Daoy (cell line): Measurements from ENCODE around the gene FBXL15. TPM values are rescaled to one million over a fixed set of nuclear protein-coding genes. Genes with fewer than 3 reads are reported as not detected.
A peak's percentile ranks its signal among the peaks of the same experiment; 100 is the strongest.

Experiments used
- DNase-seq: peaks from one replicate; pipeline ENCODE4 v3.0.0-alpha.2; 2015; ENCODE audit warnings: low read depth
- total RNA-seq: library from RNA; depleted of rRNA; stranded (reverse); fragments of >200 nt; shearing (Covaris generic); gene quantifications from 2 replicates; pipeline ENCODE4 v1.2.3, GENCODE V29; 2014; rRNA removed

FBXL15 gene
- total RNA-seq, 1 experiment from 2014 or later: 8.1 TPM

DNA sequence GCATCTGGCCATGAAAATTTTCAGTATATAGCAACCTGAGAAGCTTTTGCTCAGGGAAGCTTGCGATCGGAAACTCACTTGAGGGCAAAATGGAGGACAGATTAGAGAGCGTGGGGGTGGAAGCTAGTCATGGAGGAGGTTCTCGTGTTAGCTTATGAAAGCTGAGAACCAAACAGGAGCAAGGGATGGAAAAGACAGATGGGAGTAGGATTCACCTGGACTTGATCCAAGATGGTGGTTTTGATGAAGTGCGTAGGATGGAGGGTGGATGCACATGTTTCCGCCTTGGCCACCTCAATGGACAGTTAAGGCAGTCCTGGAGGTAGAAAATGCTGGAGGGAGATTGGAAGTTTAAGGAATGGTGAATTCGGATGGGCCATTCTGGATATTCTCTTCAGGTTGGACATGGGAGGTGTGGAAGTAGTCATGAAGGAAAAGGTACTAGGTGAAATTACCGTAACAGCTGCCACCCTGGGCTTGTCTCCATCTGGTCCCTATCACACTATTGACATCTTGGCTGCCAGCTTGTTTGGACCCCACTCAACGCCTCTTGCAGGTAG is 37.0 kb downstream of the FBXL15 start:
- DNase-seq: no peak

DNA sequence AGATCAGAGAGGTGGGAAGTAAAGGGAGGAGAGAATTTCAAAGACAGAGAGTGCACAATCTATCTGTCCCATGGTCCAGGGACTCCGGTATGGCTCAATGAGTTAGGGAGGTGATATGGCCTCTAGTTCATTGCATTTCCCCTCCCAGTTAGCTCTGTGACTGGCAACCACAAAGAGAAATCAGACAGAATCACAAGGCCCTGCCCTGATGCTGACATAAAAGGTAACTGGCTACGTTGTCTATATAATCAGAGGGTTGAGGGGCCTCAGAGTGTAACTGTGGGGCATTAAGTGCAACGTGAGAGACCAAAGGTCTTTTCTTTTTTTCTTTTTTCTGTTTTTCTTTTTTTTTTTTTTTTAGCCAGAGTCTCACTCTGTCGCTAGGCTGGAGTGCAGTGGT is 38.0 kb downstream of the FBXL15 start:
- no peak for DNase-seq

DNA sequence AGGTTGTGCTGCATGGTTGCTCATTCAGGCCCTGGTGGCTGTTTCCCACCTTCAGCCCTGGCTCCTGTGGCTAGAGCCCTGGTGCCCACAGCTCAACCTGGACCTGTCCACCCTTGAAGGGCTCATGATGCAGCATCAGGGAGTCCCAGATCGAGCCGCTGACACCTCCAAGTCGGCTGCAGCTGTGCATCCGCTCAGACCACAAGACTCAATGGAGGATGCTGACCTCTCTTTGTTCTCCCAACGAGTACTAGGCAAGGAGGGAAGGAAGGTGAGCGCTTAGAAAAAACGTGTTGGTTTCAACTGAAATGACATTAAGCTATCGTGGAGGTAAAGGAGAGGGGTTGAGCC is 40.2 kb downstream of the FBXL15 start:
- no peak for DNase-seq

DNA sequence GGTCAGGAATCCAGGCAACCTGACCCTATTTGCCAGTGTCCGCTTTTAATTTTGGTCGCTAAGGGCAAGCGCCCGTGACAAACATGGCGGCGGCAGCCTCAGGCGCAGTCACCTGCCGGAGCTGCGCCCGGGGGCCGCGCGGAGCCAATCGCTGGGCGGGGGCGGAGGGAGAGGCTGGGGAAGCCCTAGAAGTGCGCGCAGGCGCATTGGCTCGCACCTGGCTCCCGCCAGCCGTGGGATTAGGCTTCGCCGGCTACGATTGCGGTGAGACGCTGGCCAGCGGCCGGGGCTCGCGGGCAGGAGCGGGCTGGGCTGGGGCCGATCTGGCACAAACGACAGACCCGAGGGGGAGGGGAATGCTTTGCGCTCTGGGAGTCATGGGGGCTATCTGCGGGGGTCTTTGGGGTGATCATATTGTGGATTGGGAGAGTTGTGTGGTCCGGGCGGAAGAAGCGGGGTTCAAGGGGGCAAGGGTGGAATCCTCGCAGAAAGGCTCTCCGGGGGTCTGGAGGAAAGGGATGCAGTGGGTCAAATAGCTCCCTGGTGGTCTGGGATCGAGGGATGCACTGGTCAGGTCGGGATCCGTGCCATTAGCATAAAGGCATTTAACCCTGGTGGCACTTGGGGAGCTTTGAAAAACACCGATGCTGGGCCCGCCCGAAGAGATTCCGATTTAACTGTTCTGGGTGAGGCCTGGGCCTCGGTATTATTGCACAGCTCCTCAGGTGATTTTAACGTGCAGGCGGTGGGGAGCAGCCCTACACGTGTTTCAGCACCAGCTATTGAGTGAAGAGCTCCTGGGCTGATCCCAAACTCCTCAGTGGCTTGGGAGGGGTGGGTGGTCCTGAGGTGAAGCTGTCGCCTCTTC is 40.8 kb downstream of the FBXL15 start:
- peak; percentile 90 for DNase-seq

- DNase-seq: no peak
These were observed 41.9 kb downstream of the FBXL15 start for GRCh38 chr10:102462512-102463054.

- no peak for DNase-seq
These were observed 43.3 kb downstream of the FBXL15 start for GRCh38 chr10:102463983-102464382.

DNA sequence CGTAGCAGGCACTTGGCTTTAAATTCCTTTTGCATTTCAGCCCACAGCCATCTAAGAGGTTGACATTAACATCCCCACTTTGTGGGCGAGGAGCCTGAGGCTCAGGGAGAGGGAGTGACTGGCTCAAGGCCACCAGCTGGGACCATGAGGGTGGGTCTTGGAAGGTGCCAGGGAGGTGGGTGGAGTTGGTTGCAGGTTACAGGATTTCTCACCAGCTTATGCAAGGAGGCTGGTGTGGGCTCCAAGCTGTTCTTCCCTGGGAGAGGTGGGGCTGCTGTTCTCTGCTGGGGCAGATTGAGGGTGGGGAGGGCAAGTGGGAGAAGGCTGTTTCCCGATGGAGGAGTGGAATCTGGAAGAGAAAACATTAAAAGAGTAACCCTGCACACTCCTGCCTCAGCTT is 44.8 kb downstream of the FBXL15 start:
- DNase-seq: no peak

DNA sequence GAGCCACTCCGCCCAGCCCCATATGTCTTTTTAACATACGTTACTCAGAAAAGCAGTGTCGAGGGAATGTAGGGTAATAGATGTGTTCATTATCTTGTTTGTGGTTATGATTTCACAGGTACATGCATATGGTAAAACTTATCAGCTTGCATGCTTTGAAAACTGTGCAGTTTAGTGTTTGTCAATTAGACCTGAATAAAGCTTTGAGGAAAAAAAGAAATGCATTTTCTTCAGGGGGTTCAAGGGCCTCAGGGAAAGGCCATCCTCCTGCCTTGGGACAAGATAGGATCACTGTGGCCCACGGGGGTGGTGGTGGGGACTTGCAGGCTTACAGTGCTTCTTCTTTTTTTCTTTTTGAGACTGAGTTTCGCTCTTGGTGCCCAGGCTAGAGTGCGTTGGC is 46.7 kb downstream of the FBXL15 start:
- no peak for DNase-seq

DNA sequence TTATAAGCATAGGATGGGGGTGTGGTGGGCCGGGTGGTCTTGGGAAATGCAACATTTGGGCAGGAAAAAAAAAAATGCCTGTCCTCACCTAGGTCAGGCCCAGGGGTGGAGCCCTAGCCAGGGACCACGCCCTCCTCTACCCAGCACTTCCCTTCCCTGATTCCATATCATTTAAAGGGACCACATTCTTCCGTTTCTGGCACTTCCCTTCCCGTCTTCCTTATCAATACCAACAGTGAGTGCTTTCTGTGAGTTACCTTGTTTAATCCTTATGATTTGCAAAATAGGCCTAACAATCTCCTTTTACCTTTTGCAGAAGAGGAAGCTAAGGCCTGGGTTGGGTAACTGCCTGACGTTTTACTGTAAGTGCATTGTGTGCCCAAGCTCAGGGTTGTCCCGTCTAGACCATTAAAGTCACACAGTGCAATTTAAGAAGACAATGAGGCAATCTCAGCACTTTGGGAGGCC is 47.4 kb downstream of the FBXL15 start:
- no peak for DNase-seq

DNA sequence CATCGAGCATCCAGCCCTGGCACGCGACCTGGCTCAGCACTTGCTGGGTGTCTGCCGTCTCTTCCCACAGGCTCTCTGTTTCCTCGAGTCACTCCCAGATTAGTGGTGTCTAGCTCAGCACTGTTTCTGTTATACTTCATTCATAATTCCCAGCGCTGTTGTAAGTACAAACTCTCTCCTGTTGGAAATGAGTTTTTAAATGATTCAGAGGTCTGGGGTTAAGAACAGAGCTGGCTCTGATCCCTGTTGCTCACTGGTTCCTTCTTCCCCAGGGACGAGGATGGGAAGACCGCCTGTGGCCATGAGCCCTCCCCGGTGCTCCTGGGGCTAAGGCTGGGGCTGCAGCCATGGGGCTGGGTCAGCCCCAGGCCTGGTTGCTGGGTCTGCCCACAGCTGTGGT is 48.0 kb downstream of the FBXL15 start:
- no peak for DNase-seq

DNA sequence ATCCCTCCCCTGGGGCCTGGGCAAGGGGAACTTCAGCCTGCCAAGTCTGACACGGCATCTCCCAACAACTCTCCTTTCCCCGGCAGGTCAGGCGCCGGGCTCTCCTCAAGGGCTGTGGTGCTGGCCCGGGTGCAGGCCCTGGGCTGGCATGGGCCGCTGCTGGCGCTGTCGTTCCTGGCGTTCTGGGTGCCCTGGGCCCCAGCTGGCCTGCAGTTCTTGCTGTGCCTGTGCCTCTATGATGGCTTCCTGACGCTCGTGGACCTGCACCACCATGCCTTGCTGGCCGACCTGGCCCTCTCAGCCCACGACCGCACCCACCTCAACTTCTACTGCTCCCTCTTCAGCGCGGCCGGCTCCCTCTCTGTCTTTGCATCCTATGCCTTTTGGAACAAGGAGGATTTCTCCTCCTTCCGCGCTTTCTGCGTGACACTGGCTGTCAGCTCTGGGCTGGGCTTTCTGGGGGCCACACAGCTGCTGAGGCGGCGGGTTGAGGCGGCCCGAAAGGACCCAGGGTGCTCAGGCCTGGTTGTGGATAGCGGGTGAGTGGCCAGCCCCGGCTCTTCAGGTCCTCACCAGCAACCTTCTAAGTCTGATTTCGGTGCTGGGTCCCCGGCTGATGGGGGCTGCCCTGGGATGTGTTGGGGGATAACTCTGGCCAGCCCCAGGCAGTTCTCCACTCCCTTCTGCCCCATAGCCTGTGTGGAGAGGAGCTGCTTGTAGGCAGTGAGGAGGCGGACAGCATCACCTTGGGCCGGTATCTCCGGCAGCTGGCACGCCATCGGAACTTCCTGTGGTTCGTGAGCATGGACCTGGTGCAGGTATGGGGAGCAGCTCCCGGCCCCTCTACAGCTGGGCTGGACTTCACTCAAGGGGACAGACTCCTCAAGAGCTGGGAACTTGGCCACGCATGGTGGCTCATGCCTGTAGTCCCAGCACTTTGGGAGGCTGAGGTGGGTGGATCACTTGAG is 50.2 kb downstream of the FBXL15 start:
- DNase-seq: no peak

Other genes with a start within 250 kb of the FBXL15 start
- gene ELOVL3, start 194.5 kb upstream of the FBXL15 start, total RNA-seq: 0.06 TPM in 1 of 2 replicates, not detected in the other
- gene PITX3, start 179.3 kb upstream of the FBXL15 start, total RNA-seq: not detected in 2 replicates
- gene GBF1, start 175.3 kb upstream of the FBXL15 start, total RNA-seq: 17.3 and 26.5 TPM in 2 replicates
- 44.0 and 47.3 TPM in 2 replicates for gene NFKB2, start 25.1 kb upstream of the FBXL15 start, total RNA-seq
- gene PSD, start 2.1 kb upstream of the FBXL15 start, total RNA-seq: 0.29 TPM in 1 of 2 replicates, not detected in the other
- 19.5 and 30.1 TPM in 2 replicates for gene CUEDC2, start 11.7 kb downstream of the FBXL15 start, total RNA-seq
- not detected in 2 replicates for gene C10orf95, start 30.7 kb downstream of the FBXL15 start, total RNA-seq
- 77.7 and 79.4 TPM in 2 replicates for gene ACTR1A, start 81.9 kb downstream of the FBXL15 start, total RNA-seq
- gene SUFU, start 83.1 kb downstream of the FBXL15 start, total RNA-seq: 0.40 and 0.60 TPM in 2 replicates
- 39.8 and 54.1 TPM in 2 replicates for gene TRIM8, start 223.6 kb downstream of the FBXL15 start, total RNA-seq